ENCODE measurements around the gene SCYL3.

Gene SCYL3, protein sequence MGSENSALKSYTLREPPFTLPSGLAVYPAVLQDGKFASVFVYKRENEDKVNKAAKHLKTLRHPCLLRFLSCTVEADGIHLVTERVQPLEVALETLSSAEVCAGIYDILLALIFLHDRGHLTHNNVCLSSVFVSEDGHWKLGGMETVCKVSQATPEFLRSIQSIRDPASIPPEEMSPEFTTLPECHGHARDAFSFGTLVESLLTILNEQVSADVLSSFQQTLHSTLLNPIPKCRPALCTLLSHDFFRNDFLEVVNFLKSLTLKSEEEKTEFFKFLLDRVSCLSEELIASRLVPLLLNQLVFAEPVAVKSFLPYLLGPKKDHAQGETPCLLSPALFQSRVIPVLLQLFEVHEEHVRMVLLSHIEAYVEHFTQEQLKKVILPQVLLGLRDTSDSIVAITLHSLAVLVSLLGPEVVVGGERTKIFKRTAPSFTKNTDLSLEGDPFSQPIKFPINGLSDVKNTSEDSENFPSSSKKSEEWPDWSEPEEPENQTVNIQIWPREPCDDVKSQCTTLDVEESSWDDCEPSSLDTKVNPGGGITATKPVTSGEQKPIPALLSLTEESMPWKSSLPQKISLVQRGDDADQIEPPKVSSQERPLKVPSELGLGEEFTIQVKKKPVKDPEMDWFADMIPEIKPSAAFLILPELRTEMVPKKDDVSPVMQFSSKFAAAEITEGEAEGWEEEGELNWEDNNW

DNA sequence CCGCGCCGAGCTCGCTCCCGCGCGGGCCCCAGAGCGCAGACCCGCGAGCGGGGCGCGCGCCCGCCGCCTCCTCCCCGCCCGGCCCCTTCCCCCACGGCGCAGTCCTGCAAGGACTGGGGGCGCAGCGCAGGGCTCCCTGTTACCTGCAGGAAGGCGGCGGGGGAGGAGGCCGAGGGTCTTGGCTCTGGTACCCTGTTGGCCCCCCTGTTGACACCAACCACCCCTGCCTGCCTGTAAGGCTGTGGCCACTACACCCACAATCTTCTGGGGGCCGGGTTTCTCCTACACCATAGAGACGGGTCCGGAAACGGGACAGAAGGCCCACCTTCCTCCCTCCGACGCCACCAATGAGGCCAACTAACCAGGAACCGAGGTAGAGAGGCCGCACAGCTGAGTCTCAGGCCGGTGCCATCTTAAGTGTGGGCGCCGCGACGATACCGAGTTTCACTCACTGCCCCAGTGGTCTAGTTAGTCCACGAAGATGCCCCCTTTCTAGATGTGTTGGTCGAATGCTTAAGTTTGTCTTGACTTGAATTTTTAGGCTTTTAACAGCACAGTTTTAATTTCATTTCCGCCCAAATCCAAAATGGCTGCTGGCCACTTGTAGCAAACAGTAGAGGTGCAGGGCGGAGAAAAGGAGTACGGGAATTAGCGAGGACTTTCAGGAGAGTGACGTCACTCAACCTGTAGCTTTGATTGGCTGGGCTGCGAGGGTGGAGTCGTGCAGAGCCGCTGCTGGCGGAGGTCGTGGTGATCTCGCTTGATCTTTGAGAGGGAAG, at the start of gene SCYL3:
Gene SCYL3, minus strand, starts transcription at position 252 of the 779 bp plus-strand sequence. CDS start 5,056 bp downstream, outside the sequence.
- H3K36me3 ChIP-seq (ENCODE audit: control insufficient read depth in 2 of 2, insufficient read depth in 2 of 2, low read length in 2 of 2), result peaks cover under 1% of the 10 kb centered on the region in 2 donors
- peak within 1 kb of the TSS; percentile 95 for H3K27ac ChIP-seq (ENCODE audit: low read depth in 2 of 2, low read length in 2 of 2)
- H3K4me1 ChIP-seq (ENCODE audit: control insufficient read depth in 2 of 2, insufficient read depth in 2 of 2, low read length in 2 of 2), result peaks cover 22 to 25% of the 10 kb centered on the region in 2 donors
- peak within 1 kb of the TSS; percentile 92 to 95 for H3K4me3 ChIP-seq (ENCODE audit: low read length in 2 of 2)
- H3K9ac ChIP-seq (ENCODE audit: low read depth in 1 of 2, low read length in 2 of 2), result peak within 1 kb of the TSS; percentile 98
- H3K27me3 ChIP-seq (ENCODE audit: control insufficient read depth in 2 of 2, insufficient read depth in 2 of 2, low read length in 2 of 2), result no peaks in the 10 kb centered on the region
- no peaks in the 10 kb centered on the region for H3K9me3 ChIP-seq (ENCODE audit: control insufficient read depth in 2 of 2, low read length in 2 of 2)

DNA sequence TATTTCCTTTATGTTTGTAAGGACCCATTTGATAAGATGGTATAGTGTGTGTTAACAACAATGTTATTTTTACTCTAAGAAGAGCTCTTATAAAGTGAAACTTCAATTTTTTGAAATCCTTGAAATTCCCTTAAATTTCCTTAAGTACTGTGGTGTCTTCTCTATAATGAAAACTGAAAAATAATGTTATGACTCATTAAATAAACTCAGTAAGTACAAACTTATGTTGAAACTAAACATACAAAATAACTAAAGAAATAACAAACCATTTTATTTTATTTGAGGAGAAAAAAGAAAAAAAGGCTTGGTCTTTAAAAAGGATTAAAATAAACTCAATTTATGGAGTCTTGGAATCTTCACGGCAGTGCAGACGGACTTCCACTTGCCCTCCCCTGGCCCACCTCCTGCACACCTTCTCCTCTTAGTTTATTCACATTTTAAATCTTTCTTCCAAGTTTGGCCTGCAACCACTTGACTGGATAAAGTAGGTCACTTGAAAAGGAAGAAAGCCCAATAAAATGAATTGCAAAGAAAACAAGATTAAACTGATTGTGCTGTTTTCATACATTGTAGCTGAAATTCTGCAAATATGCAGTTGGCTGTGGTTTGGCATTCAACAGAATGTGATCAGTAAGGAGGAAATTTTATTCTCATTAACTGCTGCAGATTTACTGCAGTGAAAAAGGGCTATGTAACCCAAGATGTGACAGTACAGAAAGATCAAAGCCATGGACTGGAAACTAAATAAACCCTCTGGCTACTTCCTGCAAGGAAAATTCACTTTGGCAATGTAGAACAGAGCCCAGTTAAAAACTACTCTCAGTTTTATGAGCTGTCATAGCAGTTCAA, 48.5 kb upstream of the SCYL3 start:
- Histone ChIP-seq H3K27ac (ENCODE audit: low read depth in 2 of 2, low read length in 2 of 2) (no peak overlapping the region), H3K9me3 (ENCODE audit: control insufficient read depth in 2 of 2, low read length in 2 of 2) (no peaks in the 10 kb centered on the region), H3K36me3 (ENCODE audit: control insufficient read depth in 2 of 2, insufficient read depth in 2 of 2, low read length in 2 of 2) (no peaks in the 10 kb centered on the region), H3K9ac (ENCODE audit: low read depth in 1 of 2, low read length in 2 of 2) (no peak overlapping the region), H3K4me1 (ENCODE audit: control insufficient read depth in 2 of 2, insufficient read depth in 2 of 2, low read length in 2 of 2) (peaks cover 0 to 8% of the 10 kb centered on the region in 2 donors), H3K4me3 (ENCODE audit: low read length in 2 of 2) (no peak overlapping the region), H3K27me3 (ENCODE audit: control insufficient read depth in 2 of 2, insufficient read depth in 2 of 2, low read length in 2 of 2) (no peaks in the 10 kb centered on the region)

DNA sequence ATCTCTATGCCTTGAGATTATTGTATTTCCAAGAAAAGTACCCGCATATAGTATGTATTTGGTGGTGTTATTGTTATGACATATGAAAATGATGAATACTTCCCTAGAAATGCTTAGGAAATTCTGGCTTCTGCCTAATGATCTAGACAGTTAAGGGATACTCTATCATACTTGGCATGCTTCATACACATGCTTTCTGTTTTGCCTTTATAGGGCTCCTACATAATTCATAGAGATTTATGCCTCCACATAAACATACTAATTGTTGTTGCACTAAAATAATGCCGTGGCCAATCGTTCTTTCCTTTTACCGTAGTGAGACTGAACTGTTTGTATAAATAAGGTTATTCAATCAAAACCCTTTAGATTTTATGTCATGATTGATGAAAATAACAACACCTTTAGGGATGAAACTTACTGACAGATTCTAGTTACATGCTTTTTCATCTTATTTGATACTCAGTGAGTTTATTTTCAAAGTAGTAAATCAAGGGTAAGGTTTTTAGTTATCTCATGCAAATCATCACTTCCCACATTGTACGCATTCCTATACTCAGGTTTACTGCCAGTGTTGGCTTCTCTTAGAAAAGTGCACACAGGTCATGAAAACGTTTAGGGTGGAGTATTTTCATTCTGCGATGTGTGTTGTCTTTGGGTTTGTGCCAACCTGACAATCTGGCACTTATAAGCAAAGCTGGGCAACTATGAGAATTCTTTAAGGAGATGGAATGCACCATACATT, 40.5 kb upstream of the SCYL3 start:
- H3K4me3 ChIP-seq (ENCODE audit: low read length in 2 of 2), result no peak overlapping the region
- H3K4me1 ChIP-seq (ENCODE audit: control insufficient read depth in 2 of 2, insufficient read depth in 2 of 2, low read length in 2 of 2), result no peaks in the 10 kb centered on the region
- H3K27me3 ChIP-seq (ENCODE audit: control insufficient read depth in 2 of 2, insufficient read depth in 2 of 2, low read length in 2 of 2), result no peaks in the 10 kb centered on the region
- H3K9ac ChIP-seq (ENCODE audit: low read depth in 1 of 2, low read length in 2 of 2), result no peak overlapping the region
- H3K9me3 ChIP-seq (ENCODE audit: control insufficient read depth in 2 of 2, low read length in 2 of 2), result no peaks in the 10 kb centered on the region
- no peaks in the 10 kb centered on the region for H3K36me3 ChIP-seq (ENCODE audit: control insufficient read depth in 2 of 2, insufficient read depth in 2 of 2, low read length in 2 of 2)
- H3K27ac ChIP-seq (ENCODE audit: low read depth in 2 of 2, low read length in 2 of 2), result no peak overlapping the region

DNA sequence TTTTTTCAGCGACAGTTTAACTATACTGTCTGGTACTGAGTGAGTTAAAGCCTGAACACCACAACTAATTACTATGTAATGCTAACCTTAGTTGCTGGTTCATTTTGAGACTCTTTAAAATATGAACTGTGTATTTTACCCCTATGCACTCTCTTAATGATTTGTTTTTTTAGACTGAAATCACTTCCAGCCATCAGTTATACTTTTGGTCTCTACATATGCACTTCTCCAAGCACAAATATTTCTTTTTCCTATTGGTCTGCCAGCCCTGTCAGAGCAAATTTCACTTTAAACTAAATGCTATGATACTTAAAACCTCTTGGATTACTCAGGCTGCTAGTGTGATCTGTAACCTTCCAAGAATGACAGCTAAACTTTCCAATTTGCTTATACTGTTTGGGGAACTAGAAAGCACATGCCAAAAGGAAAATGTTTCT, 38.1 kb upstream of the SCYL3 start:
- Histone ChIP-seq H3K36me3 (ENCODE audit: control insufficient read depth in 2 of 2, insufficient read depth in 2 of 2, low read length in 2 of 2) (no peaks in the 10 kb centered on the region), H3K27ac (ENCODE audit: low read depth in 2 of 2, low read length in 2 of 2) (no peak overlapping the region), H3K4me1 (ENCODE audit: control insufficient read depth in 2 of 2, insufficient read depth in 2 of 2, low read length in 2 of 2) (no peaks in the 10 kb centered on the region), H3K4me3 (ENCODE audit: low read length in 2 of 2) (no peak overlapping the region), H3K27me3 (ENCODE audit: control insufficient read depth in 2 of 2, insufficient read depth in 2 of 2, low read length in 2 of 2) (no peaks in the 10 kb centered on the region), H3K9ac (ENCODE audit: low read depth in 1 of 2, low read length in 2 of 2) (no peak overlapping the region), H3K9me3 (ENCODE audit: control insufficient read depth in 2 of 2, low read length in 2 of 2) (no peaks in the 10 kb centered on the region)

DNA sequence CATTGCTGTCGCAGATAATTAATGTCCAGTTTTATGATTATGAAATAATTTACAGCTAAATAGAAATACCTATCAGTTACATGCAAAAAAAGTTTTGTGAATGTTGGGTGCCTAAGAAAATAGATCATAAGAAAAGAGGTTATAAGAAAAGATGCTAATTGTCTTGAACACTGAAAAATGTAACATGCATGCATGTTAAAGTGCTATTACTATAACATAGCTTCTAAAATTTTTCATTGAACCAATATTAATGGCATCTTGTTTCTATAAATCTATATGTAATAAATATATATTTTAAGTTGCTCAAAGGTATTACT, 35.5 kb upstream of the SCYL3 start:
- H3K4me3 ChIP-seq (ENCODE audit: low read length in 2 of 2), result no peak overlapping the region
- no peak overlapping the region for H3K9ac ChIP-seq (ENCODE audit: low read depth in 1 of 2, low read length in 2 of 2)
- H3K27me3 ChIP-seq (ENCODE audit: control insufficient read depth in 2 of 2, insufficient read depth in 2 of 2, low read length in 2 of 2), result no peaks in the 10 kb centered on the region
- H3K9me3 ChIP-seq (ENCODE audit: control insufficient read depth in 2 of 2, low read length in 2 of 2), result no peaks in the 10 kb centered on the region
- no peaks in the 10 kb centered on the region for H3K36me3 ChIP-seq (ENCODE audit: control insufficient read depth in 2 of 2, insufficient read depth in 2 of 2, low read length in 2 of 2)
- H3K27ac ChIP-seq (ENCODE audit: low read depth in 2 of 2, low read length in 2 of 2), result no peak overlapping the region
- peaks cover 0 to 6% of the 10 kb centered on the region in 2 donors for H3K4me1 ChIP-seq (ENCODE audit: control insufficient read depth in 2 of 2, insufficient read depth in 2 of 2, low read length in 2 of 2)

DNA sequence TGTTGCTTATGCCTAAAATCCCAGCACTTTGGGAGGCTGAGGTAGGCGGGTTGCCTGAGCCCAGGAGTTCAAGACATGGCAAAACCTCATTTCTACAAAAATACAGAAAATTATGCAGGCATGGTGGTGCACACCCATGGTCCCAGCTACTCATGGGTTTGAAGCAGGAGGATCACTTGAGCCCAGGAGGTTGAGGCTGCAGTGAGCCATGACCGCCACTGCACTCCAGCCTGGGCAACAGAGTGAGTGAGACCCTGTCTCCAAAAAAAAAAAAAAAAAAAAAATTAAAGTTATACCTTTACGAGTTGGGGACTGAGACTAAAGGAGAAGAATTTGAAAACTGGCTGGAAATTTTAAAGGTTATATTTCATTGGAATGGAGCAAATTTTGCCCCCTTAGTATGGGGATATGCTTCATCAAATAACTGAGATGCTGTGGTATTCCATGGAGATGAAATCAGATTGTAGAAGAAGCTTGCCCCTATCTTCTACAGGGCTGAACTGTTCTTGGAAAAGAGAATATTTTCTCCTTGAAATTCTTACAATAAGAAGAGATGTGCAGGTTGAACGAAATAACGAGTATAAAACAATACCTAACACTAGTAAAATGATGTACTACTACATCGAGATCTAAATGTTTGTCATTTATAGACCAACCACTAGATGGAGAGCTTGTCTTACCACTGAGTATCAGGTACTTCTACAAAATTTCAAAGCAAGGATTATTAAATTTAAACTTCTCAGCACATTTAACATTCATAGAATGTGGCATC, 34.9 kb upstream of the SCYL3 start:
- Histone ChIP-seq H3K9ac (ENCODE audit: low read depth in 1 of 2, low read length in 2 of 2) (no peak overlapping the region), H3K36me3 (ENCODE audit: control insufficient read depth in 2 of 2, insufficient read depth in 2 of 2, low read length in 2 of 2) (no peaks in the 10 kb centered on the region), H3K27me3 (ENCODE audit: control insufficient read depth in 2 of 2, insufficient read depth in 2 of 2, low read length in 2 of 2) (no peaks in the 10 kb centered on the region), H3K9me3 (ENCODE audit: control insufficient read depth in 2 of 2, low read length in 2 of 2) (no peaks in the 10 kb centered on the region), H3K27ac (ENCODE audit: low read depth in 2 of 2, low read length in 2 of 2) (no peak overlapping the region), H3K4me3 (ENCODE audit: low read length in 2 of 2) (no peak overlapping the region), H3K4me1 (ENCODE audit: control insufficient read depth in 2 of 2, insufficient read depth in 2 of 2, low read length in 2 of 2) (peaks cover 0 to 6% of the 10 kb centered on the region in 2 donors)

DNA sequence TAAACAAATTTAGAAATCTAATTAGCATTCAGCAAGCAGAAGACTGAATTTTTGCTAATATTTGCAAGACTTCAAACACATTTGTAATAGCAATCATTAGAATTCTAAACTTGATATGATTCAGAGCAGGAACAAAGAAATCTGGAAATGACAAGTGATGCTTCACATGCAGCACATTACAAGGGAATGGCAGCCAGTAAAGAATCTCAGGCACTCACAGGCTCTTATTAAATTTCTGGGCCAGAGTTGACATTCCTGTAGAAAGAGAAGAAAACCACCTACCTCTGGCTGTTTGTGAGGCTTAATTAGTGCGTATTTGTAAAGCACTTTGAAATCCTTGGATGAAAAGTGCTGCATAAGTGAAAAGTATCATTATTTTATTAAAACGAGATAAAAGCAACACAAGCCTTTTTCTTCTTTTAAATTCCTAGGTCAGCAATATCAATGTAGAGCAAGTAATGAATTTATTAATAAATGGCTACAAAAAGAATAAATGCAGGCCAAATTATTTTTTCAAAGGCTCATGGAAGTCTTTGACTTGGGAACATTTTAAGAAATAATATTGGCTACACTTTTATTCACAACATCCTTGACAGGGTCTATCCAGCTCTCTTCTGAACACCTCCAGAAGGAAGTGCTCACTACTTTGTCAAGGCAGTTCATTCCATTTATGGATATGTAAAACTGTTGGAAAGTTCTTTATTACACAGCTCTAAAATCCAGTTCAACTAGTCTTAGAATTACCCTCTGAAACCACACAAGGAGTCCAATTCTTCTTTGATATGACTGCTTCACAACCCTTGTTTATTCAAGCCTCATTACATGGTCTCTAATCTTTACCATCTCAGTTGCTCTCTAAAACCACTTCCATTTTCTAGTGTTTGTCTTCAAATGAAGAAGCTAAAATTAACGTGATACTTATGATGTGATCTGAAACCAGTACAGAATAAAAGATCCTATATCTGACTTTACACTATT, 32.1 kb upstream of the SCYL3 start:
- no peaks in the 10 kb centered on the region for H3K27me3 ChIP-seq (ENCODE audit: control insufficient read depth in 2 of 2, insufficient read depth in 2 of 2, low read length in 2 of 2)
- H3K9me3 ChIP-seq (ENCODE audit: control insufficient read depth in 2 of 2, low read length in 2 of 2), result no peaks in the 10 kb centered on the region
- H3K4me1 ChIP-seq (ENCODE audit: control insufficient read depth in 2 of 2, insufficient read depth in 2 of 2, low read length in 2 of 2), result peaks cover 0 to 6% of the 10 kb centered on the region in 2 donors
- no peak overlapping the region for H3K9ac ChIP-seq (ENCODE audit: low read depth in 1 of 2, low read length in 2 of 2)
- no peaks in the 10 kb centered on the region for H3K36me3 ChIP-seq (ENCODE audit: control insufficient read depth in 2 of 2, insufficient read depth in 2 of 2, low read length in 2 of 2)
- no peak overlapping the region for H3K4me3 ChIP-seq (ENCODE audit: low read length in 2 of 2)
- H3K27ac ChIP-seq (ENCODE audit: low read depth in 2 of 2, low read length in 2 of 2), result no peak overlapping the region

DNA sequence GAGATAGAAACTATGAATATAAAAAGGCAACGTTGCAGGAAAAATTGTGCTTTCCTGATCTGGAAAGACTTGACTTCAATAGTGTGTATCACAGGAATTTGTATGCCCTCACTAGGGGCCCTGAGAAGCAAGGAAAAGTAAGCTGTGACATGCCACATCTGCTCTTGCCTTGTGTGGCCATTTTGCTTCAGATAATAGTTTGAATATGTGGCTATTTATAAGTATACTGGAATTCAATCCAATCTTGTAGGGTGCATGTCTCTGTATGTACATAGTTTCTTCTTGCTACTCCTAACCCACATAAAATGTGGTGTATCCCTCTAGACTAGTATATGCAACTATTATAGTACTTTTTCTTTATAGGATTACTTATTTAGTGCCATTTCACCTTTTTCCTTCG, 31.1 kb upstream of the SCYL3 start:
- Histone ChIP-seq H3K4me3 (ENCODE audit: low read length in 2 of 2) (no peak overlapping the region), H3K9me3 (ENCODE audit: control insufficient read depth in 2 of 2, low read length in 2 of 2) (no peaks in the 10 kb centered on the region), H3K27me3 (ENCODE audit: control insufficient read depth in 2 of 2, insufficient read depth in 2 of 2, low read length in 2 of 2) (no peaks in the 10 kb centered on the region), H3K9ac (ENCODE audit: low read depth in 1 of 2, low read length in 2 of 2) (no peak overlapping the region), H3K4me1 (ENCODE audit: control insufficient read depth in 2 of 2, insufficient read depth in 2 of 2, low read length in 2 of 2) (peaks cover 0 to 6% of the 10 kb centered on the region in 2 donors), H3K36me3 (ENCODE audit: control insufficient read depth in 2 of 2, insufficient read depth in 2 of 2, low read length in 2 of 2) (no peaks in the 10 kb centered on the region), H3K27ac (ENCODE audit: low read depth in 2 of 2, low read length in 2 of 2) (no peak overlapping the region)
